Thymus (tissue), 11 donors: Measurements from ENCODE around the gene PSMB8. TPM values are rescaled to one million over a fixed set of nuclear protein-coding genes. Genes with fewer than 3 reads are reported as not detected.

Experiments
- DNase-seq, 9 donors: peaks; one replicate each; pipeline ENCODE4 v3.0.0-alpha.2; 2013; ENCODE audit warnings: low spot score in 9 of 9, low read depth in 6 of 9, missing footprints in 1 of 9
- H3K27ac ChIP-seq, 2 donors: one replicate each; pipeline ENCODE4 v1.5.1; 2013; ENCODE audit warnings: control low read depth in 1 of 2, low read depth in 1 of 2, low read length in 1 of 2, mild to moderate bottlenecking in 1 of 2, moderate library complexity in 1 of 2
- H3K27me3 ChIP-seq, 2 donors: one replicate each; pipeline ENCODE4 v1.5.1; 2013; ENCODE audit warnings: low read length in 1 of 2; ENCODE audit not compliant: control insufficient read depth in 2 of 2, insufficient read depth in 1 of 2
- H3K36me3 ChIP-seq, 2 donors: one replicate each; pipeline ENCODE4 v1.5.1; 2013; ENCODE audit warnings: low read length in 1 of 2, mild to moderate bottlenecking in 1 of 2, moderate library complexity in 1 of 2; ENCODE audit not compliant: control insufficient read depth in 2 of 2, insufficient read depth in 2 of 2
- H3K4me1 ChIP-seq, 2 donors: one replicate each; pipeline ENCODE4 v1.5.1; 2013; ENCODE audit warnings: low read length in 2 of 2; ENCODE audit not compliant: control insufficient read depth in 2 of 2, insufficient read depth in 2 of 2
- H3K4me3 ChIP-seq, 2 donors: one replicate each; pipeline ENCODE4 v1.5.1; 2013; ENCODE audit warnings: low read length in 2 of 2, control low read depth in 1 of 2, mild to moderate bottlenecking in 1 of 2
- H3K9me3 ChIP-seq, 2 donors: one replicate each; pipeline ENCODE4 v1.5.1; 2013; ENCODE audit warnings: low read length in 1 of 2, mild to moderate bottlenecking in 1 of 2; ENCODE audit not compliant: control insufficient read depth in 2 of 2, insufficient read depth in 1 of 2
- WGBS: extraction: QIAGEN DNeasy Blood & Tissue Kit; methylation state at CpG from one replicate; pipeline ENCODE4 v1.1.7; 2013; 5-methylcytosine and 5-hydroxymethylcytosine counted together
- polyA plus RNA-seq: library from polyadenylated mRNA; stranded (reverse); fragments of 200-250 nt; gene quantifications from one replicate; pipeline ENCODE4 v1.2.3, GENCODE V29; 2013
- total RNA-seq: library from RNA; stranded (reverse); fragments of 120-200 nt; gene quantifications from one replicate; pipeline ENCODE4 v1.2.4, GENCODE V29; 2013
- donor health status: healthy.

PSMB8 gene
- total and polyA plus RNA-seq, 2 donors, result 162 to 177 TPM

DNA sequence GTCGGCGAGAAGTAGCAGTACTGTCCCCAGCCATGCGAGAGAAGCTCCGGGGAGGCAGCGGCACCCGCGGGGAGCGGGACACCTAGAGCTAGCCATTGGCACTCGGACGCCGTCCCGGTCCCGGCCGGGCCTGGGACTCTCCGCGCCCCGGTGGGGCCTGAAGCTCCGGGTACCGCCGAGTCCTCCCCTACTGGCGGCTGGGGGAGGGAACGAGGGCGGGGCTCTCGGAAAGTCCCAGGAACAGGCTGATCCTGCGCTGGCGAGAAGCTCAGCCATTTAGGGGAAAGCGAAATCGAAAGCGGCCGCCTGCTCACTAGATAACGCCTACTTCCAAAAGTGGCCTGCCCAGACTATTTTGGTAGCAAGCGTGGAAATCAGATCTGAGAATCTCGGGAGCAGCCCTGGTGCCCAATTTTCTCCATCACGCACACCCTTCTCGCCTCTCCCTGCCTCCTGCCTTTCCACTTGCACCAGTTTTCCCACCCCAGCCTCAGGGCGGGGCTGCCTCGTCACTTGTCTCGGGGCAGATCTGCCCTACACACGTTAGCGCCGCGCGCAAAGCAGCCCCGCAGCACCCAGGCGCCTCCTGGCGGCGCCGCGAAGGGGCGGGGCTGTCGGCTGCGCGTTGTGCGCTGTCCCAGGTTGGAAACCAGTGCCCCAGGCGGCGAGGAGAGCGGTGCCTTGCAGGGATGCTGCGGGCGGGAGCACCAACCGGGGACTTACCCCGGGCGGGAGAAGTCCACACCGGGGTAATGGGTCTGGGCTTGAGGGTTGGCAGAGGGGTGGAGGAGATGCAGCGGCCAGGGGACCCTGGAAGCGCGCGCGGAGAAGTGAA, 9.9 kb upstream of the PSMB8 start, which contains the start of the genes PSMB9 and TAP1:
Gene PSMB9, plus strand, starts transcription at position 652 of the 835 bp plus-strand sequence. Its CDS starts 38 bp downstream, at position 690.
Gene TAP1, minus strand, starts transcription at position 164 of the 835 bp plus-strand sequence. Its CDS starts 68 bp downstream, at position 96.
- H3K4me1 ChIP-seq, result peaks cover 16 to 44% of the 10 kb centered on the region in 2 donors
- H3K9me3 ChIP-seq, result no peaks in the 10 kb centered on the region
- peak within 1 kb of the TSS; percentile 83 to 100 for H3K4me3 ChIP-seq
- WGBS, result under 1% methylated on average over 68 of the region's 68 CpGs
- DNase-seq, result peak; percentile 87 to 97 (median 94)
- H3K36me3 ChIP-seq, result peaks cover 30 to 58% of the 10 kb centered on the region in 2 donors
- peaks cover 0 to 2% of the 10 kb centered on the region in 2 donors for H3K27me3 ChIP-seq
- peak within 1 kb of the TSS; percentile 95 to 96 for H3K27ac ChIP-seq

DNA sequence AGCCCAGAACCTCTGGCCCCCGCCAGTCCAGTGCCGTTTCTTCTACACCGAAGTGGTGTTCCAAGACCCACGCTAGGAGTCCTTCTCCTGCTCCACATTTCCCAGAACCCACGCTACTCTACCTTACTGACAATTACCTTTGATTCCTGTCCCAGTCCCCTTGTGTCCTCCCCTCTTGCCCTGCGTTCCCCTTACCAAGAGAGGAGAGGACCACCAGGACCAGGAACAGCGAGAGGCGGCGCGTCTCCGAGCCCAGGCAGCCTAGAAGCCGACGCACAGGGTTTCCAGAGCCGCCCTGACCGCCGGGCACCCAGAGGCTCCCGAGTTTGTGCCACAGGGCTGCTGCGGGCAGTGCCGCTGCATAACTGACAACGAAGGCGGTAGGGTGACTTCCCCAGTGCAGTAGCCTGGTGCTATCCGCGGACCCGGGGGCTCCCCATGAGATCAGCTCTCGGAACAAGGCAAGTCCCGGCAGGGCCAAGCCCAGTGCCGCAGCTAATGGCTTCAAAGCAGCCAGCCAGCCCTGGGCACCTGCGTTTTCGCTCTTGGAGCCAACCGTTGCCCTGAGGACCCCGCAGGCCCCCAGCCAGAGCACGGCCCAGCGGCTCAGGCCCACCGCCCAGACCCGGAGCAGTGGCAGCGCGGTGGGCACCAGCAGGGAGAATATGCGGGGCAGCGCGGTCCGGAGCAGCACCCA, 9.1 kb upstream of the PSMB8 start:
- Histone ChIP-seq H3K27me3 (peaks cover 0 to 2% of the 10 kb centered on the region in 2 donors), H3K4me3 (peak overlapping the region; percentile 83 to 100), H3K4me1 (peaks cover 16 to 44% of the 10 kb centered on the region in 2 donors), H3K9me3 (no peaks in the 10 kb centered on the region), H3K36me3 (peaks cover 30 to 58% of the 10 kb centered on the region in 2 donors), H3K27ac (peak overlapping the region; percentile 95 to 96)
- DNase-seq, result peak in 2 of 9 donors; percentile 36 to 62
- WGBS, result under 1% methylated on average over 41 of the region's 41 CpGs

DNA sequence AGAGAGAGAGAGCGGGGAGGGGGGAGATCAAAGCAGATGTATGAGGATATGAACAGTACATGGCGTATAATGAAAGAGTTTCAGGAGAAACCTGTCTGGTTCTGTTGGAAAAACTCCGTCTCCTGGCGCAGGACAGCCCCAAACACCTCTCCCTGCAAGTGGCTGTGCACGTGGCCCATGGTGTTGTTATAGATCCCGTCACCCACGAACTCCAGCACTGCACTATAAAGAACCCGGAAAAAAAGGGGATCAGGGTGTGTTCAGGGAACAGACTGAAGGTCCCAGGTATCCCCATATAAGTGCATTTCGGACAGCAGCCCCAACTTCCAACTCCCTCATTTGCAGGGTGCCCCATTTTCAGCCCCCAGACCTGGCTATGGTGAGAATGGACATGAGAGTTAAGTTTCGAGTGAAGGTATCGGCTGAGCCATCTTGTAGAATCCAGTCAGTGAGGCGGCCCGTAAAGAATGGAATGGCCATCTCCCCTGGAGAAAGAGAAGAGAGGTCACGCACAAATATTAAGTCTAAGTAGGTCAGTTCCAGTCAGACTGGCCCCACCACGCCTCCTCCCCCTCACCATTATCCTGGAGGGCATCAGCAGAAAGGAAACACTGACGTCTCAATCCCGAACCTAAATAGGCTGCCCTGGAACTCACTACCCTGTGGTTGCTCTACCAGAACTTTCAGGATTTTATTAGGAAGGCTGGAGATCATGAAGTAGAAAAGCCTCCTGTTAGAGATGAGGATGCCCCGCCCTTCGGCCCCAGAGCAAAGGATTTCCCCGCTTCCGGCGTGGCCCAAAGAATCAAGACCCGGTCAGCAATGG, 8.4 kb upstream of the PSMB8 start:
- Histone ChIP-seq H3K9me3 (no peaks in the 10 kb centered on the region), H3K4me1 (peaks cover 18 to 44% of the 10 kb centered on the region in 2 donors), H3K27me3 (peaks cover 0 to 2% of the 10 kb centered on the region in 2 donors), H3K36me3 (peaks cover 31 to 58% of the 10 kb centered on the region in 2 donors), H3K27ac (peak overlapping the region; percentile 95 to 96), H3K4me3 (peak overlapping the region; percentile 83 to 100)
- WGBS, result 58% methylated on average over 23 of the region's 23 CpGs
- no peak for DNase-seq

DNA sequence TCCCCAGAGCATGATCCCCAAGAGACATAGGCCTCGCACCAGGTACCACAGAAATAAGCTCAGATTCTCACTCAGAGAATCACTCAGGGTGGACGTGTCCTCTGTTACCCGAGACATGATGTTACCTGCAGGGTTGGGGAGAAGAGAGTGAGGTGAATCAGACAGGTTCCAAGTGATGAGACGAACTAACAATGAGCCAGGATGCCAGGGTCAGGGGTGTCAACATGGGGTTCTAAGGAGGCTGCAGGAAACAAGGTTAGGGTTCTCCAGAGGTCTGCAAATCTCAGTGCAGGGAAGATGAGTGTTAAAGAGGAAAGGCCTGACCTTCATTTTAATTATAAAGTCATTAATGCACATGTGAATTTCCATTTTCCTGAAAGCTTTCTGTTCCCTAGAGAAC, 7.2 kb upstream of the PSMB8 start:
- Histone ChIP-seq H3K27ac (no peak overlapping the region), H3K4me1 (peaks cover 22 to 53% of the 10 kb centered on the region in 2 donors), H3K36me3 (peaks cover 33 to 61% of the 10 kb centered on the region in 2 donors)

DNA sequence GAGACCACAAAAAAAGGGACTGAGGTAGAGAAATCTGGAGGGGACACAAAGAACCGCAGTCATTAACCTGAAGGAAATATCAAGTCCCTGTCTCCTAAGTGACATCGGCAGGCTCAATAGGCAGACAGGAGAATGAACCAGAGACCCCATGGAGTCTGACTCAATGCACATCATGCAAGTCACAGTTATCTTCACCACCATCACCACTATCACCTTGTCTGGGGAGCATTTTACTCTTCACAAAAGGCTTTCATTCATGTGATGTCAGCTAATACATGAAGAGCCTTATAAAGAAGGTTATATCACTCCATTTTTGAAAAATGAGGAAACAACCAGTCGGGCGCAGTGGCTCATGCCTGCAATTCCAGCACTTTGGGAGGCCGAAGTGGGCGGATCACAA, 5.3 kb upstream of the PSMB8 start:
- whole genome bisulfite sequencing, result 79% methylated on average over 6 of the region's 6 CpGs
- H3K4me3 ChIP-seq, result no peak overlapping the region
- DNase-seq, result no peak
- no peaks in the 10 kb centered on the region for H3K9me3 ChIP-seq
- peaks cover 24 to 49% of the 10 kb centered on the region in 2 donors for H3K4me1 ChIP-seq
- H3K27me3 ChIP-seq, result no peaks in the 10 kb centered on the region
- H3K36me3 ChIP-seq, result peaks cover 33 to 62% of the 10 kb centered on the region in 2 donors
- H3K27ac ChIP-seq, result no peak overlapping the region

More for the DNA sequence above, 7.2 kb upstream of the PSMB8 start:
- no peaks in the 10 kb centered on the region for H3K9me3 ChIP-seq
- peaks cover 0 to 2% of the 10 kb centered on the region in 2 donors for H3K27me3 ChIP-seq
- DNase-seq, result no peak
- 97% methylated on average over 4 of the region's 4 CpGs for WGBS
- H3K4me3 ChIP-seq, result no peak overlapping the region

DNA sequence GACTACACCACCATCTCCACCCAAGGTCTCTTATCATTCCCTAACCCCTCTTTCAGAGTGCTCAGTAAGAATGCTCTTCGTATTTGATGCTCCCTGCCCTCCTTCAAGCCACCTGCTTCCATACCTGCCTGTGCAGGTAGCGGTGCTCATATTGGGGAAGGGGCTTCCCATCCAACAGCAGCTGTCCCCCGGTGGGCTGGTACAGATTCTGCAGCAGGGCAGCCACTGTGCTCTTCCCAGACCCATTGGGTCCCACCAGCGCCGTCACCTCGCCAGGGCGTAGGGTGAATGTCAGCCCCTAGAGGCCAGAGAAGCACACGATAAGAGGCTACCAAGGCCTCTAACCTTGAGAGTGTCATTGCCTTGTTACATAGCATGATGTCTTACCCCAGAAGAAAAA, 3.9 kb upstream of the PSMB8 start:
- Histone ChIP-seq H3K9me3 (no peaks in the 10 kb centered on the region), H3K36me3 (peaks cover 33 to 63% of the 10 kb centered on the region in 2 donors), H3K27ac (no peak overlapping the region), H3K27me3 (no peaks in the 10 kb centered on the region), H3K4me3 (no peak overlapping the region), H3K4me1 (peaks cover 26 to 55% of the 10 kb centered on the region in 2 donors)
- DNase-seq, result no peak
- WGBS, result 99% methylated on average over 8 of the region's 8 CpGs

DNA sequence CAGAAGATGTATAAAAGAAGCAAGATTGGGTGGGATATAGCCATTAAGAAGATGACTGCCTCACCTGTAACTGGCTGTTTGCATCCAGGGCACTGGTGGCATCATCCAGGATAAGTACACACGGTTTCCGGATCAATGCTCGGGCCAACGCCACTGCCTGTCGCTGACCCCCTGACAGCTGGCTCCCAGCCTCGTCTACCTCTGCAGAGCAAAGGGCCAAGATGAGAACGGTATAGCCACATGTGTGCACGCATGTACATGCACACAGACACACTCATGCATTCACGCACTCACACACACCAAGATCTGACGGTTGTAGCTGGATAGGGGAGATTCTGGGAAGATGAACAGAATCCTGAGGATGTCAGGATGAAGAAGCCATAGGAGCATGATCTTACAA, 3.2 kb upstream of the PSMB8 start:
- peaks cover 26 to 55% of the 10 kb centered on the region in 2 donors for H3K4me1 ChIP-seq
- no peak overlapping the region for H3K27ac ChIP-seq
- DNase-seq, result no peak
- H3K27me3 ChIP-seq, result no peaks in the 10 kb centered on the region
- WGBS, result 97% methylated on average over 10 of the region's 10 CpGs
- H3K9me3 ChIP-seq, result no peaks in the 10 kb centered on the region
- H3K4me3 ChIP-seq, result no peak overlapping the region
- peaks cover 38 to 69% of the 10 kb centered on the region in 2 donors for H3K36me3 ChIP-seq

DNA sequence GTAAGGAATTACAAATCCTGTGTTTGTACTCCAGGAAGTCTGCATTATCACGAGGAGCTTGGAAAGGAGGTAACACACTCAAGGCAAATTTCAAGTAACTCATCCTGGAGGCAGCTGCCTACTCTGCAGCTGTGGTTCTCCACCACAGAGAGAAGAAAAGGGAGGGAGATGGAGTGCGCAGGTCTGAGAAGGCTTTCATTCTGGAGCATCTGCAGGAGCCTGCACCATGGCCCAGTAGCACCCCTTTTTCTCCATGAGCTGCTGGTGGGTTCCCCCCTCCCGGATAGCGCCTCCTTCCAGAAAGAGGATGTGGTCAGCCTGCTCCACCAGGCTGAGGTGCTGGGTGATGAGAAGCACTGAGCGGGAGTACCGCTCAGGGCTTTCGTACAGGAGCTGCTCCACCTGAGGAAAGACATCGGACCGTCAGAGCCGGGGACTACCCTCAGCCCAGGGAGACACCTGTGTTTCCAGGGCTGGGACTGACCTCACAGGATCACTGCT, 1.6 kb upstream of the PSMB8 start:
- H3K27me3 ChIP-seq, result no peaks in the 10 kb centered on the region
- DNase-seq, result peak in 5 of 9 donors; percentile 40 to 82 (median 63)
- H3K36me3 ChIP-seq, result peaks cover 37 to 70% of the 10 kb centered on the region in 2 donors
- H3K9me3 ChIP-seq, result peaks cover 0 to 6% of the 10 kb centered on the region in 2 donors
- H3K27ac ChIP-seq, result peak overlapping the region; percentile 99
- peaks cover 34 to 57% of the 10 kb centered on the region in 2 donors for H3K4me1 ChIP-seq
- 6% methylated on average over 10 of the region's 10 CpGs for WGBS
- peak overlapping the region; percentile 93 to 94 for H3K4me3 ChIP-seq
